Measurements from ENCODE around the gene UFL1.
"Not testable (repeated sequence)": the region's sequence is repeated elsewhere in the genome, so short reads cannot be mapped to it uniquely, and the experiment has no call there.

Gene UFL1

DNA sequence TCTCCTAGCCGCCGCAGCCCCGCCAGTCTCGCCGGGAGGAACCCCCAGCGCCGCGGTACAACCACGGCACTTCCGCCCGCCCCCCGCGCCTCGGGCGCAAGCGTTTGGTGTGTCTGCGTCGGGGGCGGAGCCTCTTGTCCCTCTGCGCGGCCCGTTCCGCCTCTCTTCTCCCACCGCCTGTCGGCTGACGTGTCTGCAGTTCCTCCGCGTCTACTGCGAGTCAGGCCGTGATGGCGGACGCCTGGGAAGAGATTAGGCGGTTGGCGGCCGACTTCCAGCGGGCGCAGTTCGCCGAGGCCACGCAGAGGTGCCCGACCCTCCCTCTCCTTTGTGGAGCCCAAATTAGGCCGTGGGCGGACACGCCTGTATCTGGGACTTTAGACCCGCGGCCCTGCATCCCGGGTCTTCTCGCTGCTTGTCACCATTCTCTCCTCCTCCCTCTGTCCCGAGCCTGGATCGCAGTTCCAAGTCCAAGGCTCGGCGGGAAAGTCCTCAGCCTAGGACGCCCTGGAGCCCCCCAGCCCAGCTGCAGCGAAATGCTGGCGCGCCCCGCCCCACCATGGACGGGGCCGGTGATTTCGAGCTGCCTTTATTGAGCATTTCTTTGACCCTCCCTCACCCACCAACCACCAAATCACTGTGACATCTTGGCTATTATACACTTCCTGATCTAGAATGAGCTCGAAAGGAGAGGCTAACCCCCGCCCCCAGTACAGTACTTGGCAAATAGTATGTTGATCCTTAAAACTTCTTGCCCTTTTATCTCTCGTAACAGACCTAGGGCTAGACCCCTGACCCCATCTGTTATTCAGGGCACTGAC, at the start of gene UFL1:
Gene UFL1 (plus strand): TSS at position 163 of the 821 bp plus-strand sequence. CDS start 68 bp downstream, at position 231.
- Histone ChIP-seq H3K9me3 (ENCODE audit: control insufficient read depth in 2 of 2, low read length in 2 of 2) (no peaks in the 10 kb centered on the region), H3K27me3 (ENCODE audit: control insufficient read depth in 1 of 2, insufficient read depth in 2 of 2, low read length in 2 of 2) (no peaks in the 10 kb centered on the region), H3K27ac (ENCODE audit: low read length) (peak within 1 kb of the TSS; percentile 89), H3K4me3 (ENCODE audit: low read length in 2 of 2) (peak within 1 kb of the TSS; percentile 82 to 90), H3K36me3 (ENCODE audit: control insufficient read depth in 2 of 2, insufficient read depth in 2 of 2, low read length in 2 of 2) (peaks cover 0 to 6% of the 10 kb centered on the region in 2 donors), H3K4me1 (ENCODE audit: control insufficient read depth, insufficient read depth, low read length) (peaks cover 5% of the 10 kb centered on the region), H3K9ac (ENCODE audit: low read length in 2 of 2) (peak within 1 kb of the TSS; percentile 96 to 97)

GRCh38 chr6:96472291-96472690, 49.3 kb upstream of the UFL1 start:
- not testable (repeated sequence) for H3K9ac ChIP-seq (ENCODE audit: low read length in 2 of 2); H3K27ac ChIP-seq (ENCODE audit: low read length); H3K9me3 ChIP-seq (ENCODE audit: control insufficient read depth in 2 of 2, low read length in 2 of 2); H3K4me1 ChIP-seq (ENCODE audit: control insufficient read depth, insufficient read depth, low read length); H3K4me3 ChIP-seq (ENCODE audit: low read length in 2 of 2); H3K36me3 ChIP-seq (ENCODE audit: control insufficient read depth in 2 of 2, insufficient read depth in 2 of 2, low read length in 2 of 2); H3K27me3 ChIP-seq (ENCODE audit: control insufficient read depth in 1 of 2, insufficient read depth in 2 of 2, low read length in 2 of 2)

GRCh38 chr6:96478695-96479094, 42.9 kb upstream of the UFL1 start:
- H3K27ac ChIP-seq (ENCODE audit: low read length) = no peak overlapping the region

GRCh38 chr6:96491926-96492325, 29.7 kb upstream of the UFL1 start:
- Histone ChIP-seq H3K9me3 (ENCODE audit: control insufficient read depth in 2 of 2, low read length in 2 of 2) (peaks cover 18 to 22% of the 10 kb centered on the region in 2 donors), H3K27me3 (ENCODE audit: control insufficient read depth in 1 of 2, insufficient read depth in 2 of 2, low read length in 2 of 2) (no peaks in the 10 kb centered on the region), H3K4me3 (ENCODE audit: low read length in 2 of 2) (no peak overlapping the region), H3K36me3 (ENCODE audit: control insufficient read depth in 2 of 2, insufficient read depth in 2 of 2, low read length in 2 of 2) (no peaks in the 10 kb centered on the region), H3K4me1 (ENCODE audit: control insufficient read depth, insufficient read depth, low read length) (no peaks in the 10 kb centered on the region), H3K27ac (ENCODE audit: low read length) (no peak overlapping the region), H3K9ac (ENCODE audit: low read length in 2 of 2) (no peak overlapping the region)

More at GRCh38 chr6:96478695-96479094, 42.9 kb upstream of the UFL1 start:
- H3K4me1 ChIP-seq (ENCODE audit: control insufficient read depth, insufficient read depth, low read length) = no peaks in the 10 kb centered on the region
- peaks cover 8 to 11% of the 10 kb centered on the region in 2 donors for H3K9me3 ChIP-seq (ENCODE audit: control insufficient read depth in 2 of 2, low read length in 2 of 2)
- H3K27me3 ChIP-seq (ENCODE audit: control insufficient read depth in 1 of 2, insufficient read depth in 2 of 2, low read length in 2 of 2) = no peaks in the 10 kb centered on the region
- no peak overlapping the region for H3K9ac ChIP-seq (ENCODE audit: low read length in 2 of 2)
- no peak overlapping the region for H3K4me3 ChIP-seq (ENCODE audit: low read length in 2 of 2)
- no peaks in the 10 kb centered on the region for H3K36me3 ChIP-seq (ENCODE audit: control insufficient read depth in 2 of 2, insufficient read depth in 2 of 2, low read length in 2 of 2)

DNA sequence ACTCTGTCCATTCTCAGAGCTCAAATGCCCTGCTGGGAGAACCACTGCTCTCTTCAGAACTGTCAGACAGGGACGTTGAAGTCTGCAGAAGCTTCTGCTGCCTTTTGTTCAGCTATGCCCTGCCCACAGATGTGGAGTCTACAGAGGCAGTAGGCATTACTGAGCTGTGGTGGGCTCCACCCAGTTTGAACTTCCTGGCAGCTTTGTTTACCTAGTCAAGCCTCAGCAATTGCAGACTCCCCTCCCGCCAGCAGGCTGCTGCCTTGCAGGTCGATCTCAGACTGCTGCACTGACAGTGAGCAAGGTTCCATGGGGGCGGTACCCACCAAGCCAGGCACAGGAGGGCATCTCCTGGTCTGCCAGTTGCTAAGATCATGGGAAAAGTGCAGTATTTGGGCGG, 21.8 kb upstream of the UFL1 start:
- Histone ChIP-seq H3K27ac (ENCODE audit: low read length) (no peak overlapping the region), H3K27me3 (ENCODE audit: control insufficient read depth in 1 of 2, insufficient read depth in 2 of 2, low read length in 2 of 2) (no peaks in the 10 kb centered on the region), H3K9me3 (ENCODE audit: control insufficient read depth in 2 of 2, low read length in 2 of 2) (peaks cover 0 to 5% of the 10 kb centered on the region in 2 donors), H3K36me3 (ENCODE audit: control insufficient read depth in 2 of 2, insufficient read depth in 2 of 2, low read length in 2 of 2) (no peaks in the 10 kb centered on the region), H3K4me1 (ENCODE audit: control insufficient read depth, insufficient read depth, low read length) (no peaks in the 10 kb centered on the region), H3K4me3 (ENCODE audit: low read length in 2 of 2) (no peak overlapping the region), H3K9ac (ENCODE audit: low read length in 2 of 2) (no peak overlapping the region)

DNA sequence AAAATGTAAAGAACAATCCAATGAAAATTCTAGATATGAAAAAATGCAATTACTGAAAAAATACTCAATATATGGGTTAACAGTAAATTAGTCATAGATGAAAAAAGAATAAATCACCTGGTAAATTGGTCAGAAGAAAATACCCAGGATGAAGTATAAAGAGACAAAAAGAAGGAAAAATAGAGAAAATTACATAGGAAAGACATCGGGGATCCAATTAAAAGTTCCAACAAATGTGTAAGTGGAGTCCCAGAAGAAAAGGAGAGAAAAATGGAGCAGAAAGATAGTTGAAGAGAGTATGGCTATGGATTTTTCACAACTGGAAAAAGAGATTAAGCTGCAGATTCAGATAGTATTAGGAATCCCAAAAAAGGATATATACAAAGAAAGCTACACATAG, 18.7 kb upstream of the UFL1 start:
- no peaks in the 10 kb centered on the region for H3K36me3 ChIP-seq (ENCODE audit: control insufficient read depth in 2 of 2, insufficient read depth in 2 of 2, low read length in 2 of 2)
- H3K27me3 ChIP-seq (ENCODE audit: control insufficient read depth in 1 of 2, insufficient read depth in 2 of 2, low read length in 2 of 2) = no peaks in the 10 kb centered on the region
- no peaks in the 10 kb centered on the region for H3K4me1 ChIP-seq (ENCODE audit: control insufficient read depth, insufficient read depth, low read length)
- H3K4me3 ChIP-seq (ENCODE audit: low read length in 2 of 2) = no peak overlapping the region
- H3K9ac ChIP-seq (ENCODE audit: low read length in 2 of 2) = no peak overlapping the region
- H3K27ac ChIP-seq (ENCODE audit: low read length) = no peak overlapping the region
- H3K9me3 ChIP-seq (ENCODE audit: control insufficient read depth in 2 of 2, low read length in 2 of 2) = peaks cover 0 to 5% of the 10 kb centered on the region in 2 donors

DNA sequence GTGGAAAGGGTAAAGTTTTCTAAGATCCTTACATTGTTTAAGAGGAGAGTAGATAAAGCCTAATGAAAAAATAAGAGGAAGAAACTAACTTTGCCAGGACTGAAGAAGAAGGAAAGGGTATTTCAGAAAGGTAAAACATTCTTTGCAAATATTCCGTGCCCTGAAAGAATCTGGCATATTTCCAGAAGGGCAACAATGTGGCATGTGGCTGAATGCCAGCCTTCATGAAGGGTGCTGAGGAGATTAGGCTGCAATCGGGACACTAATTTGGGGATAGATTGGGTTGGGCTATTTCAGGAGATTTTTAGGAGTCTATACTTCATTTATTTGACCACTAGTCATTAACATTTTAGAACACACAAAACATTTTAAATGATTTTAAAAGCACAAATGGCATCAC, 16.2 kb upstream of the UFL1 start:
- no peaks in the 10 kb centered on the region for H3K4me1 ChIP-seq (ENCODE audit: control insufficient read depth, insufficient read depth, low read length)
- H3K27me3 ChIP-seq (ENCODE audit: control insufficient read depth in 1 of 2, insufficient read depth in 2 of 2, low read length in 2 of 2) = no peaks in the 10 kb centered on the region

GRCh38 chr6:96509281-96509680, 12.3 kb upstream of the UFL1 start:
- H3K9me3 ChIP-seq (ENCODE audit: control insufficient read depth in 2 of 2, low read length in 2 of 2) = no peaks in the 10 kb centered on the region
- no peaks in the 10 kb centered on the region for H3K4me1 ChIP-seq (ENCODE audit: control insufficient read depth, insufficient read depth, low read length)
- H3K9ac ChIP-seq (ENCODE audit: low read length in 2 of 2) = no peak overlapping the region
- no peak overlapping the region for H3K4me3 ChIP-seq (ENCODE audit: low read length in 2 of 2)
- no peak overlapping the region for H3K27ac ChIP-seq (ENCODE audit: low read length)
- H3K36me3 ChIP-seq (ENCODE audit: control insufficient read depth in 2 of 2, insufficient read depth in 2 of 2, low read length in 2 of 2) = no peaks in the 10 kb centered on the region
- no peaks in the 10 kb centered on the region for H3K27me3 ChIP-seq (ENCODE audit: control insufficient read depth in 1 of 2, insufficient read depth in 2 of 2, low read length in 2 of 2)

More for the DNA sequence above, 16.2 kb upstream of the UFL1 start:
- Histone ChIP-seq H3K9ac (ENCODE audit: low read length in 2 of 2) (no peak overlapping the region), H3K4me3 (ENCODE audit: low read length in 2 of 2) (no peak overlapping the region), H3K27ac (ENCODE audit: low read length) (no peak overlapping the region), H3K9me3 (ENCODE audit: control insufficient read depth in 2 of 2, low read length in 2 of 2) (no peaks in the 10 kb centered on the region), H3K36me3 (ENCODE audit: control insufficient read depth in 2 of 2, insufficient read depth in 2 of 2, low read length in 2 of 2) (no peaks in the 10 kb centered on the region)

- Histone ChIP-seq H3K27me3 (ENCODE audit: control insufficient read depth in 1 of 2, insufficient read depth in 2 of 2, low read length in 2 of 2) (no peaks in the 10 kb centered on the region), H3K9me3 (ENCODE audit: control insufficient read depth in 2 of 2, low read length in 2 of 2) (no peaks in the 10 kb centered on the region), H3K9ac (ENCODE audit: low read length in 2 of 2) (peak overlapping the region in 1 of 2 donors; percentile 58), H3K4me1 (ENCODE audit: control insufficient read depth, insufficient read depth, low read length) (peaks cover 5% of the 10 kb centered on the region), H3K36me3 (ENCODE audit: control insufficient read depth in 2 of 2, insufficient read depth in 2 of 2, low read length in 2 of 2) (no peaks in the 10 kb centered on the region), H3K27ac (ENCODE audit: low read length) (no peak overlapping the region), H3K4me3 (ENCODE audit: low read length in 2 of 2) (peak overlapping the region; percentile 82 to 90)
These were observed 1.2 kb upstream of the UFL1 start for GRCh38 chr6:96520171-96521115.

- peak overlapping the region; percentile 82 to 90 for H3K4me3 ChIP-seq (ENCODE audit: low read length in 2 of 2)
- H3K36me3 ChIP-seq (ENCODE audit: control insufficient read depth in 2 of 2, insufficient read depth in 2 of 2, low read length in 2 of 2) = peaks cover 0 to under 1% of the 10 kb centered on the region in 2 donors
- H3K4me1 ChIP-seq (ENCODE audit: control insufficient read depth, insufficient read depth, low read length) = peaks cover 5% of the 10 kb centered on the region
- peak overlapping the region; percentile 58 to 96 for H3K9ac ChIP-seq (ENCODE audit: low read length in 2 of 2)
- H3K27ac ChIP-seq (ENCODE audit: low read length) = peak overlapping the region; percentile 89
- no peaks in the 10 kb centered on the region for H3K27me3 ChIP-seq (ENCODE audit: control insufficient read depth in 1 of 2, insufficient read depth in 2 of 2, low read length in 2 of 2)
- H3K9me3 ChIP-seq (ENCODE audit: control insufficient read depth in 2 of 2, low read length in 2 of 2) = no peaks in the 10 kb centered on the region
These were observed 331 bp upstream of the UFL1 start for GRCh38 chr6:96521306-96521643.
